HuH-7.5 (cell line): Measurements from ENCODE around the gene CLDN9.
A peak's percentile ranks its signal among the peaks of the same experiment; 100 is the strongest.

Experiments used
- DNase-seq: peaks from one replicate; pipeline ENCODE4 v3.0.0; 2011; ENCODE audit warnings: low spot score

The CLDN9 gene

DNA sequence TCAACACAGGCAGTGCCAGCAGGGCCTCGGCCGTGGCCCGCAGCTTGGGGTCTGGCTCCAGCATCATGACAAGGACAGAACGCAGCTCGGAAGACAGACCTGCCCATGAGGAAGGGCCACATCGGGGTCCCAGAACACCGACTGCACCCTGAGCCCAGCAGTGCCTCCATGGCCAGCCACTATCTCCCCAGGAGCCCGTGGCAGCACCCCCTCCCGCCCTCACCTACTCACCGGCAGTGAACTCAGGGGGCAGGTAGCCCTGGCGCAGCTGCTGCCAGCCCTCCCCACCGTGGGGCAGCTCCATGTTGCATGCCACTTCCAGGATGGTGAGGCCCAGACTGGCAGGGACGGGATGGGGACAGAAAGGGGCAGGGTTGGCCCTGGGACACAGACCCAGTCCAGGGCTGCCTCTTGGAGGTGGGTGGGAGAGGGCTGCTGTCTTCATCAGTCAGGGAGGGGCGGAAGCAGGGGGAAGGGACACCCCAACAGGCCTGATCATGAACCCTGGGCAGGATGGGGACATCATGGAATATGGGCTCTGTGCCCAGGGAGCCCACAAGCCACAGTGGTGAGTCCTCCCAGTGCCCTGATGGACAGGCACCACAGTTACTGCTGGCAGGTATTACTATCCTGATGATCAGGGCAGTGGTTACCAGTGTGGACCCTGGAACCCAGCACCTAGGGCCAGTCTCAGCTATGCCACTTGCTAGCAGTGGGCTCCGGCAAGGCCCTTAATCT lies 38.2 kb upstream of the CLDN9 start:
- DNase-seq: no peak

- DNase-seq: no peak
These were observed 37.4 kb upstream of the CLDN9 start for GRCh38 chr16:2975161-2975795.

DNA sequence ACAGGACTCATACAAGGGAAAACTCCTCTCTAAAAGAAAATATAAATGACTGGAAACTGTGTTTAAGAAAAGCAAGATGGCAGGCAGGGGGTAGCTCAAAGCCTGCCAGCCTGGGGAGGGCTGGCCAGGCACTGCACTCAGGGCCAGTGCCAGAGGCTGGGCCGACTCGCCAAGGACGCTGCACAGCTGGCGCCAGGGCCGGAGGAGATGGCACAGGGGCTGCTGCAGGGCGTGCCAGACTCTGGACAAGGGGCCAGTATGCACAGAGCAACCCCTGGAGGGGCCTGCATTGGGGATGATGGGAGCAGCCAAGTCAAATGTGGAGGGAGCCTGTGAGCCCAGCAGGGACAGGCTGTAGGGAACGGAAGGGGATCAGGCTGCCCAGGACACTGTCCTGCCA lies 36.5 kb upstream of the CLDN9 start:
- no peak for DNase-seq

- no peak for DNase-seq
These were observed 36.0 kb upstream of the CLDN9 start for GRCh38 chr16:2976673-2977072.

DNA sequence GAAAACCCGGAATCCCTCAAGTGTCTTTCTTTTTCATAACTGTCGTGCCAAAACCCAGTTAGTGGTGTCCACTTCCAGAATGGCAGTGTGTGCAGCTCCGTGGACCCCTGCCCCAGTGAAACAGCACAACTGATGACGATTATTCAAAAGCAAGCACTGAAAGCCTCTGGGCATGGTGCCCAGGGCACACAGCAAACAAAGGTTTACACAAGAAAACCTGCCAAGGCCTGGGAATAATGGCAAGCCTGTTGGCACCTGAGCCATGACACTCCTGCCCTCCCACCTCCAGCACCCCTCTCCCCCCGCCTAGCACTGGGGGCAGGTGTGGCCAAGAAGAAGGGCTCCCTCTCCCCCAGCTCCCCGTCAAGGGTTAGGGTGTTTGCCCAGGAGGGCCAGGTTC lies 35.3 kb upstream of the CLDN9 start:
- DNase-seq: no peak

DNA sequence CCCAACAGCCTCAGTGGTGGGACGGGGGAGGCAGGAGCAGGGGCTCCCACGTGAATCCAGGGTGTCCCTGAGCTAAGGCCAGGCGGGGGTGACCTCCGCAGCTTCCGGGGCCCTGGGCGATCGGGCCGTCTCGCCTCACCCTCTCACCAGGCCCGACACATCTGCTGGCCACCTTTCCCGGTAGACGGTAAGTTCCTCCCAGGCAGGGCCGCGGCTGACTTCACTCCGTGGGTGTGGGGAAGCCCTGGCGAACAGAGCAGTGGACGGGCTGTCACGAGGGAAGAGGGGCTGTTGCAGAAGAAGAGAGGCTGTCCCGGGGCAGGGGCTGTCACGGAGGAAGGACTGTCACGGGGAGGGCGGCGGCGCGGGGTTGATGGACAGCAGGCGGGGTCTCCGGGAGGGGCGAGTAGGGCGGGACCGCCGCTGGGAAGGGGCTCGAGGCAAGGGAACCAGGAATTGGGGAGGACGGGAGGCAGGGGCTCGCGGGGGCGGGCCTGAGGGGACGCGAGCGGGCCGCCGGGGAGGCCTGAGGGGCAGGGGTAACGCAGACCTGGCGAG lies 33.0 kb upstream of the CLDN9 start:
- peak; percentile 60 for DNase-seq

- DNase-seq: peak; percentile 99
These were observed 32.2 kb upstream of the CLDN9 start, which contains the start of gene PKMYT1 for GRCh38 chr16:2980227-2981176. PKMYT1 (minus strand) TSS chr16:2980446; CDS start chr16:2979657, 789 bp downstream.

DNA sequence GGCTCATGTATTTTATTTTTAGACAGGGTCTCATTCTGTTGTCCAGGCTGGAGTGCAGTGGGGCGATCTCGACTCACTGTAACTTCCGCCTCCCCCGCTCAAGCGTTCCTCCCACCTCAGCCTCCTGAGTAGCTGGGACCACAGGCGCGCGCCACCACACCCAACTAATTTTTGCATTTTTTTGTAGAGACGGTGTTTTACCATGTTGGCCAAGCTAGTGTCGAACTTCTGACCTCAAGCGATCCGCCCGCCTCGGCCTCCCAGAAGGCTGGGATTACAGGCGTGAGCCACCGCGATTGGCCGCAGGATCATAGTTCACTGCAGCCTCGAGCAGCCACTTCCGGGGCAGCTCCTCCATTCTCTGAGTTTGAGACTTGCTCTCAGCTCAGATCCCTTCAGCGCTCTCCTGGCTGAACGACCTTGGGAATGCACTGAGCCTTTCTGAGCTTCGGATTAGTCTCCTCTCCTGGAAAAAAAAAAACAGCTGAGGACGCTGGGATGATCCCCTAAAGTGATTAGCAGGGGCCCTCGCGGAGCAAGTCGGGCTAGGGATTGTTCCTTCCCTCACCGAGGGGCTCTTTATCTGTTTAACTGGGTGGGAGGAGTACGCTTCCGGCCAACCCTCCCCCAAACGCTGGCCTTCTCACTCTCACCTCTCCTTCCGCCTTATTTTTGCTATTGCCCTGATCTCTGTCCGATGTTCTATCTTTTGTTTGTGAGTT lies 31.4 kb upstream of the CLDN9 start:
- DNase-seq: no peak

DNA sequence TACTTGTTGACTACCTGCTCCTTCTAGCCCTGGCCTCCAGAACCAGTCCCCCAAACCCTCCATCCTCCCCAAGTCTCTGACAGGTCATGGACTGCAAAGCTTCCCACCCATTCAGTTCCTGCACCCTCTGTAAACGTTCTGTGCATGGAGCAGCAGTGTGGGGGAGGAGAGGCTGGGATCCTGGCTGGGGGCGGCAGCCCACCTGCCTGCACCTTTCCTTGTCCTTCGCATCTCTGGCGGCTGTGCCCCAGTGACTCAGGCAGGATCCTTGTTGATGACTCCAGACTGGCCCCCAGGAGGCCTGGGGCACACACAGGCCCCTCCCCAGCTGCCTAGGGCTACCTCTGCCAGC lies 30.8 kb upstream of the CLDN9 start:
- DNase-seq: no peak

GRCh38 chr16:2982402-2982801 lies 30.3 kb upstream of the CLDN9 start:
- no peak for DNase-seq

DNA sequence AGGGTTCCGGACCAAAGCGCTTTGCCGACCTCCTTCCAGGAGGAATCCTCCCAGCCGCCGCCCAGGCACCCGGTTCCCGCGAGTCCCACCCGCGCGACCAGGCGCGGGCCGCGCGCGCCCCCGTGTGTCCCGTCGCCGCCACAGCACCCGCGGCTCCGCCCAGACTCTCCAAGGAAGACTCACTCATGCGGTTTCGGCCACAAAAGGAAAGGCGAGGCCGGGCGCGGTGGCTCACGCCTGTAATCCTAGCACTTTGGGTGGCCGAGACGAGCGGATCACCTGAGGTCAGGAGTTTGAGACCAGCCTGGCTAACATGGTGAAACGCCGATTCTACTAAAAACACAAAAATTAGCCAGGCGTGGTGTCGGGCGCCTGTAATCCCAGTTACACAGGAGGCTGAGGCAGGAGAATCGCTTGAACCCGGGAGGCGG lies 29.0 kb upstream of the CLDN9 start:
- DNase-seq: peak; percentile 94

DNA sequence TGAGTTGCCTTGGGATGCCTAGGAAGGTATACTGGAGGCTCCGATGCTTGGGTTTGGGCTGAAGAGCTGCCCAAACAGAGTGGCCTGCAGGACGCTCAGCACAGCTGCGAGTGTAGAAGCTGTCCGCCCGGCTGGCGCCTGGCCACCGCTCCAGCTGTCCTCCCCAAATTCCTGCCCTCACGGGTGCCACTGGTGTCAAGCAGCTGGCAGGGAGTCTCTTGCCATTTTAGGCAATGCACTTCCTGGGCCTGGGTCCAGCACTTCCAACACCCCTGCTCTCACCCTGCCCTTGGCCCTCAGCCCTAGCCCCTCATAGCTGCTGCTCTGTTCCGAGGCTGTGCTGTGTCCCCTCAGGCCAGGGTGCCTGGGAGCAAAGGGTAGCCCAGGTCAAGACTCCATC lies 27.3 kb upstream of the CLDN9 start:
- DNase-seq: no peak

DNA sequence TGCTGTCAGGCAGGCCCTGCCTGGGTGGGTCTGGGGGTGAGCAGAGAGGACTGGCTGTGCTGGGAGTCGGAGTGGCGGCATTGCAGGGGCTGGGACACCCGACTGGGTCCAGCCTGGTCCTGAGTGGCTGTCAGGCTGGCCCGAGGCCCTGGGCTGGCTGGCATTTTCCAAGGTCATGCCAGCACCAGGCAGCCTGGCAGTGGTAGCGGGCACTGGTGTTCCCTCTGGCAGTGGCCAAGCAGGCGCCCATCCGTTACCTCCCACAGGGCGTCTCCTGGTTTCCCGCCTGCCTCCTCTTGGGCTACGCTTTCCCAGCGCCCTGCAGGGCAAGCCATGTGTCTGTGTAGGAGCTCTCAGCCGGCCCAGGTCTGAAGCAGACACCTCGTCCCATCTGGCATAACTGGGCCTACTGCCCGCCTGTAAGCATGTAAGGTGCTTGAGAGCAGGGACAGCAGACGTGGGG lies 26.8 kb upstream of the CLDN9 start:
- no peak for DNase-seq

DNA sequence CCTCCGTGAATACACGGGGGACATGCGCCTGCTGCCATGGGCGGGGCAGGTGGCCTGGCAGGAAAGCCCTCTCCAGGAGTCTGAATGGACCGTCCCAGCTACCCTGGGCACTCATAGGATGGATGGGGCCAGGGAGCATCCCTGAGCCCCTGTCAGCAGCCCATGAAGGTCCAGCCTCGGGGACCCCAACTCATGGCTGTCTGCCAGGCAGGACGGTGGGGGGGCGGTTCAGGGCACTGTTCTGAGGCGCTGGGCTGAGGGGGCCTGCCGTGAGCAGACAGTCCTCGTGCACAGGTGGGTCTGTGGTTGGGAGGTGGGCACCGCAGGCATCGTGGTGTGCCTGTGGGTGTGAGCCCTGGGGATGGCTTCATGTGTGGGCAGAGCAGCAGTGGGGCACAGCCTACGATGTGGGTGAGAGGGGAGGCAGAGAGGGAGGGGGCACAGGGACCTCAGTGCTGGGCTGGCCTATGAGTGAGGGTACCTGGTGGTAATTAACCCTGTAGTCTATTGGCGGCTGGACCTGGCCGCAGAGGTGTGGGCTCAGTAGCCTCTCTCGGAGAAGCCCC lies 26.0 kb upstream of the CLDN9 start:
- DNase-seq: no peak

- no peak for DNase-seq
These were observed 25.4 kb upstream of the CLDN9 start for GRCh38 chr16:2987286-2987685.

DNA sequence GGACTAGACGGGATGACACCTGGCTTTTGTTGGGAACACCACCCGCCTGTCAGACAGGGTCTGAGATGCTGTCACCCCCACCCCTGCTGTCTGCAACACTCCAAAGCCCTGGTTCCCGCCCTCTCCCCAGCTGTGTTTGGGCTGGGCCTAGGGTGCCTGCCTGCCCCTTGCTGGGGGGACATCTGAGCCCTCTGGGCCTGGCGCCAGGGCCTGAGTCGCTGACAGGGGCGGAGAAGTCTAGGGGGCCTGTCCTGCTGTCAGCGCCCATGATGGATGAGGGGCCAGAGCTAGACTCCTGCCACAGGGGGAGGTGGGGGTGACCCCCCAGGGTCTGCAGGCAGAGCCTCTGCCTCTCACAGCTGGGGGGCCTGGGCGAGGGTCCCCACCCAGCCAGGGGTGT lies 24.9 kb upstream of the CLDN9 start:
- no peak for DNase-seq

DNA sequence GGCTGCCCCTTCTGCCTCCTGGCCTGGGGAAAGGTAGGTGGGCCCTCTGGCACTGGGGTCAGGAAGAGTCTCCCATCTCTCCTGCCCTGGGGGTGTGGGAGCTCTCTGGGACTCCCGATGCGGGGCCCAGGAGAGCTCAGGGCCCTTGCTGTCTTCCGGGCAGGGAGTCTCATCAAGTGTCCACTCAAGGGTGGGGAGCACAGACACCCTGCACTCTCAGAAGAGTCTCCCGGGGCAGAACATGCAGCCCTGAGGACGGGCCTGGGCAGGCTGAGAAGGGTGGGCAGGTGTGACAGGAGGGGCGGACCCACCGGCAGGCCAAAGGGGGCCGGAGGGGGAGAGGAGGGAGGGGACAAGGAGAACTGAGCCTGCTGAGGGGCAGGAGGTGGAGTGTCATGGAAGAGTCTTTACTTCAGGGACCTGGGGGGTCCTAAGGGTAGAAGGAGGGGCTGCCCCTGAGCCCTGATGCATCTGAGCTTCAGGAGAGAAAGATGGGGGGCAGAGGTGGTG lies 24.1 kb upstream of the CLDN9 start:
- no peak for DNase-seq

- no peak for DNase-seq
These were observed 21.8 kb upstream of the CLDN9 start for GRCh38 chr16:2990891-2991290.

GRCh38 chr16:2991566-2992261 lies 21.0 kb upstream of the CLDN9 start:
- no peak for DNase-seq

GRCh38 chr16:2992383-2993081 lies 20.2 kb upstream of the CLDN9 start:
- no peak for DNase-seq
